Dermis microvascular lymphatic vessel endothelial cell (primary cell): ENCODE measurements around the gene DCC. TPM values are rescaled to one million over a fixed set of nuclear protein-coding genes. Genes with fewer than 3 reads are reported as not detected.

ENCODE experiments used
- DNase-seq, 2 donors: peaks; one replicate each; pipeline versions ENCODE4 v3.0.0 to v3.0.0-alpha.2; 2010; ENCODE audit warnings: low read depth in 2 of 2
- total RNA-seq: library from RNA; depleted of rRNA; stranded (reverse); fragments of >200 nt; gene quantifications from 2 replicates; pipeline ENCODE4 v1.2.1, GENCODE V29; 2014

The DCC gene
- total RNA-seq, 1 donor from 2014 or later: not detected

- no peak for DNase-seq
Observed at GRCh38 chr18:52685316-52685715, 345.3 kb downstream of the DCC start.

- no peak for DNase-seq
Observed at GRCh38 chr18:52691841-52692240, 351.8 kb downstream of the DCC start.

GRCh38 chr18:52694804-52695203, 354.8 kb downstream of the DCC start:
- no peak for DNase-seq

GRCh38 chr18:52700116-52700515, 360.1 kb downstream of the DCC start:
- DNase-seq: no peak

- DNase-seq: no peak
Observed at GRCh38 chr18:52700816-52701215, 360.8 kb downstream of the DCC start.

GRCh38 chr18:52701219-52701935, 361.4 kb downstream of the DCC start:
- no peak for DNase-seq

GRCh38 chr18:52715421-52715820, 375.4 kb downstream of the DCC start:
- DNase-seq: no peak

- no peak for DNase-seq
Observed at GRCh38 chr18:52715991-52716390, 376.0 kb downstream of the DCC start.

- no peak for DNase-seq
Observed at GRCh38 chr18:52716973-52717372, 377.0 kb downstream of the DCC start.

GRCh38 chr18:52722904-52723303, 382.9 kb downstream of the DCC start:
- no peak for DNase-seq

GRCh38 chr18:52723550-52723970, 383.6 kb downstream of the DCC start:
- no peak for DNase-seq

- no peak for DNase-seq
Observed at GRCh38 chr18:52730972-52731619, 391.1 kb downstream of the DCC start.

GRCh38 chr18:52738946-52739345, 398.9 kb downstream of the DCC start:
- no peak for DNase-seq

GRCh38 chr18:52746986-52747385, 407.0 kb downstream of the DCC start:
- DNase-seq: no peak

GRCh38 chr18:52747869-52748268, 407.9 kb downstream of the DCC start:
- DNase-seq: no peak

- no peak for DNase-seq
Observed at GRCh38 chr18:52748343-52748742, 408.3 kb downstream of the DCC start.

GRCh38 chr18:52749542-52749941, 409.5 kb downstream of the DCC start:
- DNase-seq: no peak

- no peak for DNase-seq
Observed at GRCh38 chr18:52750995-52751394, 411.0 kb downstream of the DCC start.

- no peak for DNase-seq
Observed at GRCh38 chr18:52764316-52764715, 424.3 kb downstream of the DCC start.

- no peak for DNase-seq
Observed at GRCh38 chr18:52766002-52766545, 426.1 kb downstream of the DCC start.

GRCh38 chr18:52781113-52781512, 441.1 kb downstream of the DCC start:
- no peak for DNase-seq

GRCh38 chr18:52791321-52791720, 451.3 kb downstream of the DCC start:
- no peak for DNase-seq

GRCh38 chr18:52812834-52813233, 472.8 kb downstream of the DCC start:
- DNase-seq: no peak
